Bronchial epithelial cell (primary cell): ENCODE measurements around the gene MAPRE3. TPM values are rescaled to one million over a fixed set of nuclear protein-coding genes. Genes with fewer than 3 reads are reported as not detected.
A peak's percentile ranks its signal among the peaks of the same experiment; 100 is the strongest.

ENCODE experiments used
- DNase-seq: peaks from one replicate; pipeline ENCODE4 v3.0.0-alpha.2; 2010; ENCODE audit warnings: low read depth
- FAIRE-seq: peaks from 2 replicates; lab custom pipeline; 2011; peaks lifted over from hg19 to GRCh38; lab: Jason Lieb, UNC
- H3K27me3 ChIP-seq: 2 replicates; pipeline ENCODE4 v1.5.1; 2011; ENCODE audit warnings: low read length; ENCODE audit not compliant: control insufficient read depth, insufficient read depth
- H3K36me3 ChIP-seq: 2 replicates; pipeline ENCODE4 v1.5.1; 2011; ENCODE audit warnings: low read length; ENCODE audit not compliant: control insufficient read depth, insufficient read depth
- H3K4me3 ChIP-seq: 2 replicates; pipeline ENCODE4 v1.5.1; 2011; ENCODE audit warnings: mild to moderate bottlenecking, low read depth, low read length, control low read depth
- CTCF ChIP-seq: IDR thresholded peaks from 2 replicates; pipeline ENCODE4 v1.5.1; 2011; ENCODE audit warnings: mild to moderate bottlenecking, moderate library complexity, low read length, control low read depth, inconsistent platforms; ENCODE audit not compliant: insufficient read depth, severe bottlenecking
- total RNA-seq: library from RNA; depleted of rRNA; stranded (reverse); fragments of >200 nt; gene quantifications from 2 replicates; pipeline ENCODE4 v1.2.1, GENCODE V29; 2014

The MAPRE3 gene
- total RNA-seq, 1 donor from 2014 or later = 1.6 TPM

- FAIRE-seq (no peak), DNase-seq (no peak)
- Histone ChIP-seq H3K27me3 (no peaks in the 10 kb centered on the region), H3K4me3 (no peak overlapping the region), H3K36me3 (no peaks in the 10 kb centered on the region)
- no peak for TF ChIP-seq CTCF
Measured at GRCh38 chr2:26969077-26969844, 1.2 kb upstream of the MAPRE3 start.

GRCh38 chr2:26970928-26971627 lies 641 bp downstream of the MAPRE3 start:
- TF ChIP-seq CTCF = no peak
- Histone ChIP-seq H3K36me3 (no peaks in the 10 kb centered on the region), H3K27me3 (no peaks in the 10 kb centered on the region), H3K4me3 (peak overlapping the region; percentile 65)
- FAIRE-seq (no peak), DNase-seq (peak; percentile 48)

GRCh38 chr2:26971911-26972786 lies 1.7 kb downstream of the MAPRE3 start:
- Histone ChIP-seq H3K27me3 (no peaks in the 10 kb centered on the region), H3K4me3 (peak overlapping the region; percentile 65), H3K36me3 (no peaks in the 10 kb centered on the region)
- FAIRE-seq = no peak
- peak; percentile 70 for DNase-seq
- no peak for TF ChIP-seq CTCF

GRCh38 chr2:26974352-26974751 lies 3.9 kb downstream of the MAPRE3 start:
- no peak for TF ChIP-seq CTCF
- H3K4me3 ChIP-seq = no peak overlapping the region
- no peak for FAIRE-seq
- H3K27me3 ChIP-seq = no peaks in the 10 kb centered on the region
- H3K36me3 ChIP-seq = no peaks in the 10 kb centered on the region
- no peak for DNase-seq

- Histone ChIP-seq H3K4me3 (no peak overlapping the region), H3K27me3 (no peaks in the 10 kb centered on the region), H3K36me3 (no peaks in the 10 kb centered on the region)
- DNase-seq = no peak
- TF ChIP-seq CTCF = no peak
- FAIRE-seq = no peak
Measured at GRCh38 chr2:26975102-26975501, 4.7 kb downstream of the MAPRE3 start.
